HEK293 (cell line): ENCODE data around the gene SMAD4.

Experiments
- CTCF ChIA-PET: fragments of 350-600 bp; formaldehyde crosslinking; extraction: SDS; loops from one replicate; lab custom pipeline; 2021; ENCODE audit warnings: antibody characterized with exemption; lab: Yijun Ruan, JAX
- POLR2A ChIA-PET: fragments of 300-600 bp; formaldehyde crosslinking; extraction: SDS; loops from one replicate; lab custom pipeline; 2020; ENCODE audit warnings: antibody characterized with exemption, inconsistent platforms; lab: Yijun Ruan, JAX
- H3K27ac ChIP-seq: fragments of 200-500 bp; sonication (Bioruptor generic); 2 replicates; pipeline ENCODE4 v1.5.1; 2014; ENCODE audit warnings: low read depth, low read length, control low read depth, inconsistent platforms; ENCODE audit errors: extremely low read depth
- H3K36me3 ChIP-seq, 2 experiments: fragments of 200-500 bp in 1 of 2; sonication (Bioruptor generic) in 1 of 2; 1 replicate in 1 of 2; 2 replicates in 1 of 2; pipeline ENCODE4 v1.5.1; 2014 to 2017; ENCODE audit warnings: inconsistent platforms in 2 of 2, low read length in 2 of 2; ENCODE audit not compliant: control insufficient read depth in 2 of 2, insufficient read depth in 1 of 2
- H3K4me1 ChIP-seq: fragments of 200-500 bp; sonication (Bioruptor generic); 2 replicates; pipeline ENCODE4 v1.5.1; 2014; ENCODE audit warnings: mild to moderate bottlenecking, low read length, inconsistent platforms; ENCODE audit not compliant: control insufficient read depth, insufficient read depth
- H3K4me3 ChIP-seq: 2 replicates; pipeline ENCODE4 v1.5.1; 2011; ENCODE audit warnings: low read depth, mild to moderate bottlenecking, control low read depth, low read length, moderate library complexity
- H3K9me3 ChIP-seq: fragments of 200-500 bp; sonication (Bioruptor generic); 2 replicates; pipeline ENCODE4 v1.5.1; 2014; ENCODE audit warnings: low read depth, low read length, inconsistent platforms; ENCODE audit not compliant: control insufficient read depth, insufficient read depth
- AEBP2 ChIP-seq: fragments of 450-650 bp; formaldehyde crosslinking; IDR thresholded peaks from 2 replicates; pipeline ENCODE4 v1.5.1; 2016; ENCODE audit warnings: missing biosample characterization, missing genetic modification characterization, borderline replicate concordance
- GFI1B ChIP-seq: fragments of 450-650 bp; formaldehyde crosslinking; IDR thresholded peaks from 2 replicates; pipeline ENCODE4 v1.5.1; 2016; ENCODE audit warnings: missing biosample characterization, missing genetic modification characterization
- KLF7 ChIP-seq: fragments of 450-650 bp; formaldehyde crosslinking; IDR thresholded peaks from 2 replicates; pipeline ENCODE4 v1.5.1; 2016; ENCODE audit warnings: missing biosample characterization, missing genetic modification characterization, borderline replicate concordance
- KLF8 ChIP-seq: fragments of 450-650 bp; formaldehyde crosslinking; IDR thresholded peaks from 2 replicates; pipeline ENCODE4 v1.5.1; 2016; ENCODE audit warnings: missing biosample characterization, missing genetic modification characterization
- PATZ1 ChIP-seq: fragments of 450-650 bp; formaldehyde crosslinking; IDR thresholded peaks from 2 replicates; pipeline ENCODE4 v1.5.1; 2016; ENCODE audit warnings: missing biosample characterization, missing genetic modification characterization
- SP3 ChIP-seq: fragments of 450-650 bp; formaldehyde crosslinking; IDR thresholded peaks from 2 replicates; pipeline ENCODE4 v1.5.1; 2016; ENCODE audit warnings: missing biosample characterization, missing genetic modification characterization
- ZNF18 ChIP-seq: fragments of 450-650 bp; formaldehyde crosslinking; IDR thresholded peaks from 2 replicates; pipeline ENCODE4 v1.5.1; 2016; ENCODE audit warnings: missing biosample characterization, missing genetic modification characterization
- ZNF214 ChIP-seq: fragments of 450-650 bp; formaldehyde crosslinking; IDR thresholded peaks from 2 replicates; pipeline ENCODE4 v1.5.1; 2017; ENCODE audit warnings: missing biosample characterization, mild to moderate bottlenecking, missing genetic modification characterization, borderline replicate concordance
- ZNF311 ChIP-seq: fragments of 450-650 bp; formaldehyde crosslinking; IDR thresholded peaks from 2 replicates; pipeline ENCODE4 v1.5.1; 2017; ENCODE audit warnings: missing biosample characterization, missing genetic modification characterization, borderline replicate concordance
- ZNF350 ChIP-seq: fragments of 450-650 bp; formaldehyde crosslinking; IDR thresholded peaks from 2 replicates; pipeline ENCODE4 v1.5.0; 2017; ENCODE audit warnings: missing biosample characterization, mild to moderate bottlenecking, missing genetic modification characterization
- ZNF433 ChIP-seq: fragments of 450-650 bp; formaldehyde crosslinking; IDR thresholded peaks from 2 replicates; pipeline ENCODE4 v1.5.1; 2016; ENCODE audit warnings: missing biosample characterization, missing genetic modification characterization, low read depth
- ZNF518A ChIP-seq: fragments of 450-650 bp; formaldehyde crosslinking; conservative IDR thresholded peaks from 2 replicates; pipeline ENCODE4 v1.5.1; 2016; ENCODE audit warnings: low read depth, missing biosample characterization, missing genetic modification characterization
- ZNF530 ChIP-seq: fragments of 450-650 bp; formaldehyde crosslinking; IDR thresholded peaks from 2 replicates; pipeline ENCODE4 v1.5.1; 2016; ENCODE audit warnings: low read depth, missing biosample characterization, missing genetic modification characterization
- ZNF544 ChIP-seq: fragments of 450-650 bp; formaldehyde crosslinking; IDR thresholded peaks from 2 replicates; pipeline ENCODE4 v1.5.0; 2017; ENCODE audit warnings: missing biosample characterization, missing genetic modification characterization
- ZNF548 ChIP-seq: fragments of 450-650 bp; formaldehyde crosslinking; IDR thresholded peaks from 2 replicates; pipeline ENCODE4 v1.5.1; 2016; ENCODE audit warnings: missing biosample characterization, missing genetic modification characterization
- ZNF600 ChIP-seq: fragments of 450-650 bp; formaldehyde crosslinking; IDR thresholded peaks from 2 replicates; pipeline ENCODE4 v1.5.1; 2016; ENCODE audit warnings: missing biosample characterization, missing genetic modification characterization
- ZNF621 ChIP-seq: fragments of 450-650 bp; formaldehyde crosslinking; IDR thresholded peaks from 2 replicates; pipeline ENCODE4 v1.5.1; 2017; ENCODE audit warnings: missing biosample characterization, missing genetic modification characterization
- ZNF639 ChIP-seq: fragments of 450-650 bp; formaldehyde crosslinking; IDR thresholded peaks from 2 replicates; pipeline ENCODE4 v1.5.1; 2016; ENCODE audit warnings: missing biosample characterization, missing genetic modification characterization
- ZNF654 ChIP-seq: fragments of 450-650 bp; formaldehyde crosslinking; IDR thresholded peaks from 2 replicates; pipeline ENCODE4 v1.5.1; 2016; ENCODE audit warnings: low read depth, missing biosample characterization, missing genetic modification characterization
- ZNF704 ChIP-seq: fragments of 450-650 bp; formaldehyde crosslinking; IDR thresholded peaks from 2 replicates; pipeline ENCODE4 v1.5.1; 2016; ENCODE audit warnings: missing biosample characterization, missing genetic modification characterization
- ZNF707 ChIP-seq: fragments of 450-650 bp; formaldehyde crosslinking; IDR thresholded peaks from 2 replicates; pipeline ENCODE4 v1.5.1; 2016; ENCODE audit warnings: missing biosample characterization, missing genetic modification characterization
- ZNF76 ChIP-seq: fragments of 450-650 bp; formaldehyde crosslinking; IDR thresholded peaks from 2 replicates; pipeline ENCODE4; 2016; ENCODE audit warnings: low read depth, missing biosample characterization, missing genetic modification characterization, borderline replicate concordance
- ZNF785 ChIP-seq: fragments of 450-650 bp; formaldehyde crosslinking; IDR thresholded peaks from 2 replicates; pipeline ENCODE4 v1.5.1; 2016; ENCODE audit warnings: missing biosample characterization, missing genetic modification characterization

Gene SMAD4

GRCh38 chr18:51091270-51091669, 61.3 kb downstream of the SMAD4 start:
- Histone ChIP-seq H3K9me3 (no peaks in the 10 kb centered on the region; the same call in 1 of the 2 replicates), H3K4me3 (no peak overlapping the region), H3K36me3 (peaks cover 4 to 12% of the 10 kb centered on the region in 2 experiments), H3K27ac (no peak overlapping the region), H3K4me1 (no peaks in the 10 kb centered on the region)
- POLR2A ChIA-PET: no interaction called here
- CTCF ChIA-PET: no interaction called here
- no peak for TF ChIP-seq ZNF76 (tag by site-specific recombination)
- no peak for TF ChIP-seq ZNF544 (tag by site-specific recombination)
- TF ChIP-seq SP3 (tag by site-specific recombination): no peak
- no peak for TF ChIP-seq AEBP2 (tag by site-specific recombination)
- TF ChIP-seq ZNF707 (tag by site-specific recombination): no peak
- no peak for TF ChIP-seq ZNF18
- no peak for TF ChIP-seq KLF7 (tag by site-specific recombination)
- TF ChIP-seq ZNF518A (tag by site-specific recombination): no peak
- no peak for TF ChIP-seq ZNF433 (tag by site-specific recombination)
- TF ChIP-seq PATZ1 (tag by site-specific recombination): no peak
- TF ChIP-seq ZNF654: no peak
- no peak for TF ChIP-seq ZNF600 (tag by site-specific recombination)
- no peak for TF ChIP-seq ZNF311 (tag by site-specific recombination)

- Histone ChIP-seq H3K4me3 (no peak overlapping the region), H3K27ac (no peak overlapping the region), H3K36me3 (peaks cover 0 to 3% of the 10 kb centered on the region in 2 experiments; a peak in 2 of 3 replicates), H3K9me3 (no peaks in the 10 kb centered on the region; the same call in 1 of the 2 replicates), H3K4me1 (no peaks in the 10 kb centered on the region)
- ChIA-PET POLR2A (no interaction called here), CTCF (interaction anchor here (0.9 kb wide), 1 partner anchor 18 kb away, joined by 3 read pairs; no protein-coding TSS in a partner anchor)
- TF ChIP-seq ZNF704 (tag by site-specific recombination) (no peak), ZNF214 (tag by site-specific recombination) (no peak), GFI1B (no peak), ZNF350 (tag by site-specific recombination) (no peak), ZNF621 (tag by site-specific recombination) (no peak), ZNF433 (tag by site-specific recombination) (no peak), ZNF639 (tag by site-specific recombination) (no peak), ZNF530 (tag by site-specific recombination) (no peak), KLF8 (tag by site-specific recombination) (no peak), ZNF785 (no peak), ZNF548 (tag by site-specific recombination) (no peak)
Observed at GRCh38 chr18:51092117-51092516, 62.1 kb downstream of the SMAD4 start.
